Large intestine (tissue), 3 donors: ENCODE results near the gene MUC13. TPM values are rescaled to one million over a fixed set of nuclear protein-coding genes. Genes with fewer than 3 reads are reported as not detected.

Source experiments
- DNase-seq, 2 donors: peaks; one replicate each; pipeline versions ENCODE4 v3.0.0 to v3.0.0-alpha.2; 2013
- H3K27ac ChIP-seq: one replicate; pipeline ENCODE4 v1.5.1; 2013; ENCODE audit warnings: low read length
- H3K27me3 ChIP-seq: 2 replicates; pipeline ENCODE4 v1.6.1; 2013; ENCODE audit warnings: low read length; ENCODE audit not compliant: control insufficient read depth, insufficient read depth
- H3K36me3 ChIP-seq: 2 replicates; pipeline ENCODE4 v1.6.1; 2013; ENCODE audit warnings: low read length; ENCODE audit not compliant: control insufficient read depth, insufficient read depth
- H3K4me1 ChIP-seq: one replicate; pipeline ENCODE4 v1.6.1; 2013; ENCODE audit warnings: low read length; ENCODE audit not compliant: control insufficient read depth, insufficient read depth
- H3K4me3 ChIP-seq: one replicate; pipeline ENCODE4 v1.5.1; 2013; ENCODE audit warnings: low read length
- H3K9me3 ChIP-seq: one replicate; pipeline ENCODE4 v1.6.1; 2013; ENCODE audit warnings: mild to moderate bottlenecking, low read depth, low read length, moderate library complexity; ENCODE audit not compliant: control insufficient read depth
- WGBS: methylation state at CpG from one replicate; pipeline ENCODE4 v1.1.5; 2013; ENCODE audit warnings: low lambda C conversion rate; ENCODE audit not compliant: insufficient coverage; 5-methylcytosine and 5-hydroxymethylcytosine counted together
- polyA plus RNA-seq: library from polyadenylated mRNA; unstranded; fragments of 120-200 nt; gene quantifications from one replicate; pipeline ENCODE4 v1.2.1, GENCODE V29; 2013

MUC13 gene
- polyA plus RNA-seq, 1 donor, result 1,160 TPM

- H3K4me1 ChIP-seq, result peaks cover 8% of the 10 kb centered on the region
- H3K36me3 ChIP-seq, result no peaks in the 10 kb centered on the region
- peaks cover 2% of the 10 kb centered on the region for H3K9me3 ChIP-seq
- peak within 1 kb of the TSS; percentile 87 for H3K27ac ChIP-seq
- H3K27me3 ChIP-seq, result no peaks in the 10 kb centered on the region
- DNase-seq, result peak; percentile 66 to 89
- H3K4me3 ChIP-seq, result peak within 1 kb of the TSS; percentile 71
- WGBS, result no CpG with 5 or more reads among the region's 78 CpGs
Observed at GRCh38 chr3:124887177-124887931, 47.2 kb downstream of the MUC13 start, which contains the start of gene ITGB5. Gene ITGB5, minus strand, starts transcription at chr3:124887365. Its CDS starts 365 bp downstream, at chr3:124887000.

GRCh38 chr3:124886168-124887056 lies 48.1 kb downstream of the MUC13 start:
- Histone ChIP-seq H3K36me3 (peaks cover 3% of the 10 kb centered on the region), H3K27ac (peak overlapping the region; percentile 87), H3K27me3 (no peaks in the 10 kb centered on the region), H3K4me1 (peaks cover 8% of the 10 kb centered on the region), H3K4me3 (peak overlapping the region; percentile 67), H3K9me3 (peaks cover 2% of the 10 kb centered on the region)
- peak; percentile 66 to 84 for DNase-seq
- WGBS, result no CpG with 5 or more reads among the region's 87 CpGs

GRCh38 chr3:124885466-124886167 lies 48.9 kb downstream of the MUC13 start:
- Histone ChIP-seq H3K4me1 (peaks cover 8% of the 10 kb centered on the region), H3K9me3 (peaks cover 2% of the 10 kb centered on the region), H3K27me3 (no peaks in the 10 kb centered on the region), H3K27ac (peak overlapping the region; percentile 87), H3K4me3 (peak overlapping the region; percentile 67), H3K36me3 (peaks cover 3% of the 10 kb centered on the region)
- DNase-seq, result peak in 1 of 2 donors; percentile 42
- WGBS, result no CpG with 5 or more reads among the region's 17 CpGs

- Histone ChIP-seq H3K27ac (no peak overlapping the region), H3K4me3 (no peak overlapping the region), H3K9me3 (no peaks in the 10 kb centered on the region), H3K36me3 (peaks cover 3% of the 10 kb centered on the region), H3K4me1 (peaks cover 8% of the 10 kb centered on the region), H3K27me3 (no peaks in the 10 kb centered on the region)
- DNase-seq, result no peak
- WGBS, result no CpG with 5 or more reads among the region's 7 CpGs
Observed at GRCh38 chr3:124884474-124885101, 50.0 kb downstream of the MUC13 start.

- Histone ChIP-seq H3K27me3 (no peaks in the 10 kb centered on the region), H3K36me3 (peaks cover 3% of the 10 kb centered on the region), H3K4me3 (no peak overlapping the region), H3K9me3 (no peaks in the 10 kb centered on the region), H3K27ac (no peak overlapping the region), H3K4me1 (peaks cover 12% of the 10 kb centered on the region)
- DNase-seq, result no peak
- no CpG with 5 or more reads among the region's 7 CpGs for WGBS
Observed at GRCh38 chr3:124883766-124884473, 50.6 kb downstream of the MUC13 start.

- Histone ChIP-seq H3K36me3 (peaks cover 3% of the 10 kb centered on the region), H3K9me3 (no peaks in the 10 kb centered on the region), H3K4me3 (no peak overlapping the region), H3K4me1 (peaks cover 19% of the 10 kb centered on the region), H3K27ac (no peak overlapping the region), H3K27me3 (no peaks in the 10 kb centered on the region)
- WGBS, result 74% methylated on average over 5 of the region's 13 CpGs
- DNase-seq, result no peak
Observed at GRCh38 chr3:124882816-124883747, 51.5 kb downstream of the MUC13 start.

GRCh38 chr3:124881976-124882697 lies 52.4 kb downstream of the MUC13 start:
- Histone ChIP-seq H3K36me3 (peaks cover 3% of the 10 kb centered on the region), H3K27ac (no peak overlapping the region), H3K9me3 (no peaks in the 10 kb centered on the region), H3K4me3 (no peak overlapping the region), H3K4me1 (peaks cover 26% of the 10 kb centered on the region), H3K27me3 (no peaks in the 10 kb centered on the region)
- DNase-seq, result no peak
- 100% methylated on average over 2 of the region's 11 CpGs for WGBS

GRCh38 chr3:124879337-124879680 lies 55.2 kb downstream of the MUC13 start:
- DNase-seq, result no peak
- Histone ChIP-seq H3K36me3 (peaks cover 3% of the 10 kb centered on the region), H3K27me3 (no peaks in the 10 kb centered on the region), H3K9me3 (no peaks in the 10 kb centered on the region), H3K4me1 (peaks cover 29% of the 10 kb centered on the region), H3K27ac (peak overlapping the region; percentile 9), H3K4me3 (no peak overlapping the region)
